NCI-H510A treated with DMSO at 0.1 percent for 48 hours (cell line): ENCODE data around the gene AGRN.
A peak's percentile ranks its signal among the peaks of the same experiment; 100 is the strongest.
"Not testable (repeated sequence)": the region's sequence is repeated elsewhere in the genome, so short reads cannot be mapped to it uniquely, and the experiment has no call there.

Experiments
- DNase-seq: peaks from one replicate; lab custom pipeline; 2025; lab: John Stamatoyannopoulos, UW

Gene AGRN

GRCh38 chr1:1020000-1020404 lies at the start of gene AGRN:
AGRN (plus strand) TSS chr1:1020120; CDS start chr1:1020173, 53 bp downstream.
- DNase-seq = no peak

GRCh38 chr1:970242-970972 lies 49.5 kb upstream of the AGRN start:
- no peak for DNase-seq

GRCh38 chr1:970973-971730 lies 48.8 kb upstream of the AGRN start:
- no peak for DNase-seq

- no peak for DNase-seq
Measured at GRCh38 chr1:971751-972506, 48.0 kb upstream of the AGRN start.

- DNase-seq = no peak
Measured at GRCh38 chr1:972726-973458, 47.0 kb upstream of the AGRN start.

- no peak for DNase-seq
Measured at GRCh38 chr1:973459-974292, 46.2 kb upstream of the AGRN start.

GRCh38 chr1:974293-974640 lies 45.7 kb upstream of the AGRN start:
- no peak for DNase-seq

- no peak for DNase-seq
Measured at GRCh38 chr1:974687-975328, 45.1 kb upstream of the AGRN start.

- no peak for DNase-seq
Measured at GRCh38 chr1:975365-975764, 44.6 kb upstream of the AGRN start.

GRCh38 chr1:975896-976683 lies 43.8 kb upstream of the AGRN start:
- peak; percentile 80 for DNase-seq

- DNase-seq = not testable (repeated sequence)
Measured at GRCh38 chr1:976791-977190, 43.1 kb upstream of the AGRN start.

- no peak for DNase-seq
Measured at GRCh38 chr1:978069-978834, 41.7 kb upstream of the AGRN start.

GRCh38 chr1:978835-979743 lies 40.8 kb upstream of the AGRN start:
- DNase-seq = no peak

GRCh38 chr1:979744-980072 lies 40.2 kb upstream of the AGRN start:
- DNase-seq = no peak

- no peak for DNase-seq
Measured at GRCh38 chr1:980137-980571, 39.8 kb upstream of the AGRN start.

- DNase-seq = no peak
Measured at GRCh38 chr1:980602-981395, 39.1 kb upstream of the AGRN start.

GRCh38 chr1:981491-981954 lies 38.4 kb upstream of the AGRN start:
- DNase-seq = no peak
